Endothelial cell of umbilical vein (primary cell): ENCODE results near the gene OSBPL1A. TPM values are rescaled to one million over a fixed set of nuclear protein-coding genes. Genes with fewer than 3 reads are reported as not detected.

Experiments used
- BruUV-seq: library from RNA; stranded (reverse); fragments of 400-500 nt; replicated peaks from 2 replicates; lab custom pipeline; 2021; lab: Mats Ljungman, UMichigan
- CTCF ChIA-PET: fragments of 300-600, 350-600 bp; sonication (Branson Sonifier 250); formaldehyde crosslinking; loops from one replicate; lab custom pipeline; 2021; ENCODE audit warnings: antibody characterized with exemption, inconsistent platforms; lab: Charles Lee
- POLR2A ChIA-PET: fragments of 300-600, 350-600 bp; sonication (Branson Sonifier 250); formaldehyde crosslinking; loops from one replicate; lab custom pipeline; 2021; ENCODE audit warnings: antibody characterized with exemption, inconsistent platforms; lab: Charles Lee
- DNase-seq: peaks from one replicate; pipeline ENCODE4 v3.0.0-alpha.2; 2011; ENCODE audit warnings: low read depth, low spot score
- FAIRE-seq: peaks from 2 replicates; lab custom pipeline; 2011; peaks lifted over from hg19 to GRCh38; lab: Jason Lieb, UNC
- H2AFZ ChIP-seq: 2 replicates; pipeline ENCODE4 v1.6.0; 2012; ENCODE audit warnings: low read depth, low read length, control low read depth, inconsistent platforms
- H3K27ac ChIP-seq: 2 replicates; pipeline ENCODE4 v1.5.1; 2011; ENCODE audit warnings: low read depth, mild to moderate bottlenecking, control low read depth, low read length, moderate library complexity; ENCODE audit not compliant: insufficient read depth
- H3K27me3 ChIP-seq, 2 experiments: 2 replicates each; pipeline versions ENCODE4 v1.6.0 to v1.6.1; 2011; ENCODE audit warnings: low read length in 2 of 2, mixed read lengths in 1 of 2; ENCODE audit not compliant: control insufficient read depth in 2 of 2, insufficient read depth in 2 of 2
- H3K36me3 ChIP-seq, 2 experiments: 2 replicates in 1 of 2; 3 replicates in 1 of 2; pipeline ENCODE4 v1.5.1; 2011; ENCODE audit warnings: low read length in 2 of 2, mild to moderate bottlenecking in 1 of 2, moderate library complexity in 1 of 2; ENCODE audit not compliant: control insufficient read depth in 2 of 2, insufficient read depth in 2 of 2; ENCODE audit errors: extremely low read depth in 1 of 2
- H3K4me1 ChIP-seq: 3 replicates; pipeline ENCODE4 v1.5.1; 2011; ENCODE audit warnings: mild to moderate bottlenecking, low read length; ENCODE audit not compliant: control insufficient read depth, insufficient read depth; ENCODE audit errors: extremely low read depth
- H3K4me2 ChIP-seq: 2 replicates; pipeline ENCODE4 v1.6.1; 2011; ENCODE audit warnings: low read length, control low read depth, mixed read lengths; ENCODE audit not compliant: insufficient read depth
- H3K4me3 ChIP-seq, 3 experiments: fragments of 200-600 bp in 1 of 3; sonication (generic), shearing (Covaris generic) in 1 of 3; replicated peaks in 1 of 3; 2 replicates each; pipeline ENCODE4 v1.5.1; 2011 to 2016; ENCODE audit warnings: control low read depth in 3 of 3, low read length in 3 of 3, mild to moderate bottlenecking in 2 of 3, inconsistent platforms in 1 of 3, low read depth in 1 of 3, moderate library complexity in 1 of 3; ENCODE audit not compliant: insufficient read depth in 1 of 3
- H3K79me2 ChIP-seq: 2 replicates; pipeline ENCODE4 v1.6.0; 2012; ENCODE audit warnings: low read length, inconsistent platforms; ENCODE audit not compliant: control insufficient read depth, insufficient read depth
- H3K9ac ChIP-seq: replicated peaks from 2 replicates; pipeline ENCODE3; 2011; ENCODE audit warnings: low read length, control low read depth; ENCODE audit not compliant: insufficient read depth; ENCODE audit errors: extremely low read depth
- H3K9me1 ChIP-seq: replicated peaks from 3 replicates; pipeline ENCODE4 v1.6.0; 2011; ENCODE audit warnings: mild to moderate bottlenecking, low read length; ENCODE audit not compliant: control insufficient read depth, insufficient read depth; ENCODE audit errors: extremely low read depth
- H3K9me3 ChIP-seq: replicated peaks from 2 replicates; pipeline ENCODE4 v1.5.1; 2012; ENCODE audit warnings: low read length, inconsistent platforms; ENCODE audit not compliant: control insufficient read depth, insufficient read depth
- H4K20me1 ChIP-seq: replicated peaks from 2 replicates; pipeline ENCODE3; 2011; ENCODE audit warnings: mild to moderate bottlenecking, low read length; ENCODE audit not compliant: control insufficient read depth, insufficient read depth; ENCODE audit errors: extremely low read depth
- EZH2 ChIP-seq: IDR thresholded peaks from 2 replicates; pipeline ENCODE4 v1.6.1; 2012; ENCODE audit warnings: borderline replicate concordance, low read depth, mild to moderate bottlenecking, moderate library complexity, low read length, inconsistent platforms; ENCODE audit not compliant: severe bottlenecking
- FOS ChIP-seq: IDR thresholded peaks from 2 replicates; pipeline ENCODE4 v1.6.1; 2011; ENCODE audit warnings: mild to moderate bottlenecking, low read length, moderate library complexity, borderline replicate concordance; ENCODE audit not compliant: insufficient read depth
- GATA2 ChIP-seq: IDR thresholded peaks from 2 replicates; pipeline ENCODE4 v1.7.0; 2011; ENCODE audit warnings: low read depth, mild to moderate bottlenecking, moderate library complexity, mixed read lengths, low read length; ENCODE audit not compliant: insufficient read length, insufficient read depth
- JUN ChIP-seq: IDR thresholded peaks from 2 replicates; pipeline ENCODE4 v1.6.1; 2011; ENCODE audit warnings: borderline replicate concordance, low read depth; ENCODE audit not compliant: insufficient read length, insufficient read depth
- MYC ChIP-seq: IDR thresholded peaks from one replicate; pipeline ENCODE4 v1.6.1; 2011; ENCODE audit warnings: mild to moderate bottlenecking, low read depth, low read length
- POLR2A ChIP-seq: IDR thresholded peaks from 2 replicates; pipeline ENCODE4 v1.6.1; 2012; ENCODE audit warnings: low read depth, mild to moderate bottlenecking, control low read depth, low read length
- POLR2AphosphoS5 ChIP-seq: IDR thresholded peaks from 2 replicates; pipeline ENCODE4 v1.6.1; 2012; ENCODE audit warnings: low read depth, mild to moderate bottlenecking, control low read depth, low read length, moderate library complexity; ENCODE audit not compliant: insufficient read depth
- dilution Hi-C: fragments of 300-500 bp; cut with MboI; formaldehyde crosslinking; loops from one replicate; pipeline ENCODE4 v1.15.0; 2019; ENCODE audit warnings: low sequenced_read_pairs; ENCODE audit not compliant: extremely low pct_ligation_motif_present
- intact Hi-C: fragments of 100-400 bp; cut with micrococcal nuclease; formaldehyde crosslinking; loops from one replicate; pipeline ENCODE4 v1.10.0; 2022
- polyA plus RNA-seq, 4 experiments: library from polyadenylated mRNA; depleted of rRNA in 3 of 4; stranded (reverse) in 3 of 4; unstranded in 1 of 4; fragments of >200 nt; gene quantifications; 2 replicates each; pipeline versions ENCODE4 v1.2.1 to v1.2.3, GENCODE V29; 2011 to 2012; ENCODE audit warnings: missing spikeins in 1 of 4
- total RNA-seq: library from RNA; stranded (reverse); gene quantifications from 2 replicates; pipeline ENCODE4 v1.2.3, GENCODE V29; 2021
- TF ChIP-seq, protein P1 (sequence below), 2 donors: IDR thresholded peaks; 1 replicate in 1 of 2; 2 replicates in 1 of 2; pipeline ENCODE4 v1.5.1; 2011; ENCODE audit warnings: low read length in 2 of 2, mild to moderate bottlenecking in 2 of 2, moderate library complexity in 2 of 2, control low read depth in 1 of 2, inconsistent platforms in 1 of 2, low read depth in 1 of 2; ENCODE audit not compliant: insufficient read depth in 1 of 2; ENCODE audit errors: extremely low read depth in 1 of 2
- TF ChIP-seq, protein P2 (sequence below): IDR thresholded peaks from 2 replicates; pipeline ENCODE4 v1.6.1; 2011; ENCODE audit not compliant: insufficient read depth, insufficient read length

OSBPL1A gene
- total and polyA plus RNA-seq, 2 donors (not counting 3 experiments of a cell fraction or from before 2014, with no cell fraction given): 6.4 to 16.5 TPM

DNA sequence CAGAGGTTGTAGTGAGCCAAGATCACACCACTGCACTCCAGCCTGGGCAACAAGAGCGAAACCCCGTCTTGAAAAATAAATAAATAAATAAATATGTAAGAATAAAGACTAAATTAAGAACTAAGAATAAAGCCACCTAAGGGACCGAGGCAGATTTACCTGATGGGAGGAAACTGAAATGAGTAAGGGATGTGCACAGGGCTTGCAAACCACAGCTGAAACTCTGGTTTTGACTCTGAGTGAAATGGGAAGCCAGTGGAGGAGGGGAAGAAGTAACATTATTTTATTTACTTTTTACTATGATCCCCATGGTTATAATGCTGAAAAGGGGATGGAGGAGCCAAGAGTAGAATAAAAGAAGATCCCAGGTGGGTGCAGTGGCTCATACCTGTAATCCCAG, 151.5 kb downstream of the OSBPL1A start:
- no peaks in the 10 kb centered on the region for H4K20me1 ChIP-seq
- TF ChIP-seq JUN (no peak), FOS (no peak), POLR2A (no peak), GATA2 (no peak), EZH2 (no peak), POLR2AphosphoS5 (no peak), MYC (no peak)
- TF ChIP-seq, protein P1, sequence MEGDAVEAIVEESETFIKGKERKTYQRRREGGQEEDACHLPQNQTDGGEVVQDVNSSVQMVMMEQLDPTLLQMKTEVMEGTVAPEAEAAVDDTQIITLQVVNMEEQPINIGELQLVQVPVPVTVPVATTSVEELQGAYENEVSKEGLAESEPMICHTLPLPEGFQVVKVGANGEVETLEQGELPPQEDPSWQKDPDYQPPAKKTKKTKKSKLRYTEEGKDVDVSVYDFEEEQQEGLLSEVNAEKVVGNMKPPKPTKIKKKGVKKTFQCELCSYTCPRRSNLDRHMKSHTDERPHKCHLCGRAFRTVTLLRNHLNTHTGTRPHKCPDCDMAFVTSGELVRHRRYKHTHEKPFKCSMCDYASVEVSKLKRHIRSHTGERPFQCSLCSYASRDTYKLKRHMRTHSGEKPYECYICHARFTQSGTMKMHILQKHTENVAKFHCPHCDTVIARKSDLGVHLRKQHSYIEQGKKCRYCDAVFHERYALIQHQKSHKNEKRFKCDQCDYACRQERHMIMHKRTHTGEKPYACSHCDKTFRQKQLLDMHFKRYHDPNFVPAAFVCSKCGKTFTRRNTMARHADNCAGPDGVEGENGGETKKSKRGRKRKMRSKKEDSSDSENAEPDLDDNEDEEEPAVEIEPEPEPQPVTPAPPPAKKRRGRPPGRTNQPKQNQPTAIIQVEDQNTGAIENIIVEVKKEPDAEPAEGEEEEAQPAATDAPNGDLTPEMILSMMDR (IDR thresholded peaks at IDR 0.05; ENCODE audit: extremely low read depth in 1 of 2, insufficient read depth in 1 of 2, low read depth in 1 of 2, low read length in 2 of 2): no peak
- TF ChIP-seq, protein P2, sequence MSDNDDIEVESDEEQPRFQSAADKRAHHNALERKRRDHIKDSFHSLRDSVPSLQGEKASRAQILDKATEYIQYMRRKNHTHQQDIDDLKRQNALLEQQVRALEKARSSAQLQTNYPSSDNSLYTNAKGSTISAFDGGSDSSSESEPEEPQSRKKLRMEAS: no peak
- no peaks in the 10 kb centered on the region for H3K4me1 ChIP-seq
- H3K27ac ChIP-seq: no peak overlapping the region
- H3K4me2 ChIP-seq: no peak overlapping the region
- no peaks in the 10 kb centered on the region for H3K9me1 ChIP-seq
- intact Hi-C loops (no loop called here), dilution Hi-C loops (no loop called here)
- no peaks in the 10 kb centered on the region for H3K36me3 ChIP-seq
- no peaks in the 10 kb centered on the region for H3K79me2 ChIP-seq
- DNase-seq (no peak), FAIRE-seq (no peak)
- no TSS peak for BruUV-seq
- no peaks in the 10 kb centered on the region for H3K9me3 ChIP-seq
- no peak overlapping the region for H3K9ac ChIP-seq
- no peaks in the 10 kb centered on the region for H3K27me3 ChIP-seq
- ChIA-PET POLR2A (no interaction called here), CTCF (interaction anchor here (1.3 kb wide), 1 partner anchor 69 kb away, joined by 3 read pairs; no protein-coding TSS in a partner anchor)
- H3K4me3 ChIP-seq: no peak overlapping the region
- H2AFZ ChIP-seq: no peak overlapping the region
